B cell (primary cell): ENCODE results near the gene FAM222A. TPM values are rescaled to one million over a fixed set of nuclear protein-coding genes. Genes with fewer than 3 reads are reported as not detected.
A peak's percentile ranks its signal among the peaks of the same experiment; 100 is the strongest.

Source experiments
- ATAC-seq: fragments of 200-7000 bp; cut with Tn5 transposase; one replicate; pipeline ENCODE4 v1.10.0; 2021; ENCODE audit warnings: low read depth, mild to moderate bottlenecking, moderate number of reproducible peaks, moderate library complexity
- CTCF ChIA-PET: fragments of 350-600 bp; sonication (Branson Sonifier 250); formaldehyde crosslinking; loops from one replicate; lab custom pipeline; 2021; ENCODE audit warnings: antibody characterized with exemption, inconsistent platforms; lab: Charles Lee
- POLR2A ChIA-PET: fragments of 350-600 bp; sonication (Branson Sonifier 250); formaldehyde crosslinking; loops from one replicate; lab custom pipeline; 2021; ENCODE audit warnings: antibody characterized with exemption; lab: Charles Lee
- DNase-seq: peaks from one replicate; pipeline ENCODE4 v3.0.0; 2013
- H2AFZ ChIP-seq: 2 replicates; pipeline ENCODE4 v1.6.1; 2012; ENCODE audit warnings: mild to moderate bottlenecking, low read depth, low read length; ENCODE audit not compliant: insufficient read depth, poor library complexity, severe bottlenecking
- H3K27ac ChIP-seq, 2 donors: 1 replicate in 1 of 2; 2 replicates in 1 of 2; pipeline ENCODE4 v1.5.1; 2012 to 2013; ENCODE audit warnings: low read length in 2 of 2, mild to moderate bottlenecking in 2 of 2, moderate library complexity in 1 of 2
- H3K27me3 ChIP-seq, 4 experiments: fragments of 200-600 bp in 1 of 4; sonication (generic) in 1 of 4; replicated peaks in 1 of 4; 1 replicate in 2 of 4; 2 replicates in 2 of 4; pipeline versions ENCODE4 v1.6.1 to v1.7.0; 2013 to 2016; ENCODE audit warnings: low read length in 3 of 4, mild to moderate bottlenecking in 2 of 4, mixed read lengths in 1 of 4, moderate library complexity in 1 of 4; ENCODE audit not compliant: insufficient read depth in 4 of 4, control insufficient read depth in 3 of 4; ENCODE audit errors: control extremely low read depth in 1 of 4
- H3K36me3 ChIP-seq, 2 experiments: replicated peaks in 1 of 2; 1 replicate in 1 of 2; 2 replicates in 1 of 2; pipeline versions ENCODE4 v1.6.1 to v1.7.1; 2013; ENCODE audit warnings: low read length in 1 of 2; ENCODE audit not compliant: insufficient read depth in 2 of 2, control insufficient read depth in 1 of 2; ENCODE audit errors: control extremely low read depth in 1 of 2, extremely low read depth in 1 of 2
- H3K4me1 ChIP-seq, 2 donors: fragments of 200-600 bp in 1 of 2; sonication (generic) in 1 of 2; 1 replicate in 1 of 2; 2 replicates in 1 of 2; pipeline versions ENCODE4 v1.5.1 to v1.6.1; 2013 to 2017; ENCODE audit warnings: low read length in 2 of 2; ENCODE audit not compliant: control insufficient read depth in 2 of 2, insufficient read depth in 2 of 2
- H3K4me2 ChIP-seq: replicated peaks from 2 replicates; pipeline ENCODE3; 2012; ENCODE audit warnings: mild to moderate bottlenecking, low read depth, low read length; ENCODE audit not compliant: poor library complexity, severe bottlenecking
- H3K4me3 ChIP-seq, 5 experiments: fragments of 200-600 bp in 1 of 5; sonication (generic) in 1 of 5; 1 replicate in 3 of 5; 2 replicates in 2 of 5; pipeline versions ENCODE4 v1.5.1 to v1.7.0; 2011 to 2016; ENCODE audit warnings: low read length in 4 of 5, mild to moderate bottlenecking in 4 of 5, low read depth in 2 of 5, control low read depth in 1 of 5, moderate library complexity in 1 of 5; ENCODE audit not compliant: insufficient read depth in 1 of 5; ENCODE audit errors: control extremely low read depth in 1 of 5, extremely low read depth in 1 of 5
- H3K79me2 ChIP-seq: fragments of 200-600 bp; sonication (generic); one replicate; pipeline ENCODE4 v1.6.0; 2016; ENCODE audit warnings: low read length; ENCODE audit not compliant: control insufficient read depth, insufficient read depth
- H3K9ac ChIP-seq: fragments of 200-600 bp; sonication (generic); 2 replicates; pipeline ENCODE4 v1.6.1; 2017; ENCODE audit warnings: mild to moderate bottlenecking, low read length, moderate library complexity
- H3K9me3 ChIP-seq, 3 donors: one replicate each; pipeline versions ENCODE4 v1.6.1 to v1.7.1; 2013; ENCODE audit warnings: low read length in 2 of 3; ENCODE audit not compliant: control insufficient read depth in 2 of 3, insufficient read depth in 1 of 3; ENCODE audit errors: control extremely low read depth in 1 of 3
- H4K20me1 ChIP-seq: 2 replicates; pipeline ENCODE4 v1.6.0; 2012; ENCODE audit warnings: mild to moderate bottlenecking, low read length; ENCODE audit not compliant: insufficient read depth, control insufficient read depth, poor library complexity, severe bottlenecking
- H3K27ac Mint-ChIP-seq: one replicate; pipeline ENCODE4 v1.8.0; 2021; ENCODE audit warnings: mixed read lengths
- H3K27me3 Mint-ChIP-seq: one replicate; pipeline ENCODE4 v1.8.0; 2021; ENCODE audit warnings: mixed read lengths
- H3K4me1 Mint-ChIP-seq: one replicate; pipeline ENCODE4 v1.8.0; 2021; ENCODE audit warnings: mixed read lengths
- H3K4me3 Mint-ChIP-seq: one replicate; pipeline ENCODE4 v1.8.0; 2021; ENCODE audit warnings: mixed read lengths
- H3K9me3 Mint-ChIP-seq: one replicate; pipeline ENCODE4 v1.8.0; 2022; ENCODE audit warnings: mixed read lengths; ENCODE audit not compliant: insufficient read depth
- EZH2 ChIP-seq: IDR thresholded peaks from 2 replicates; pipeline ENCODE4 v1.6.1; 2012; ENCODE audit warnings: borderline replicate concordance, low read depth, mild to moderate bottlenecking, moderate library complexity, low read length; ENCODE audit not compliant: insufficient read depth, poor library complexity, severe bottlenecking
- WGBS: methylation state at CpG from one replicate; pipeline ENCODE4 v1.1.5; 2013; ENCODE audit warnings: missing lambda C conversion rate; ENCODE audit not compliant: insufficient coverage; 5-methylcytosine and 5-hydroxymethylcytosine counted together
- intact Hi-C: fragments of 100-400 bp; cut with micrococcal nuclease; formaldehyde crosslinking; loops from one replicate; pipeline ENCODE4 v1.10.0; 2022
- polyA plus RNA-seq: library from polyadenylated mRNA; depleted of rRNA; stranded (reverse); fragments of >200 nt; gene quantifications from 2 replicates; pipeline ENCODE4 v1.2.3, GENCODE V29; 2012
- total RNA-seq, 2 donors: library from RNA; stranded (reverse); fragments of 120-200 nt in 1 of 2; gene quantifications; 1 replicate in 1 of 2; 2 replicates in 1 of 2; pipeline versions ENCODE4 v1.2.3 to v1.2.4, GENCODE V29; 2013 to 2022
- TF ChIP-seq, protein P1 (sequence below): fragments of 200-600 bp; IDR thresholded peaks from one replicate; pipeline ENCODE4 v1.8.0; 2022; ENCODE audit warnings: antibody characterized with exemption, mild to moderate bottlenecking

The FAM222A gene
- total and polyA plus RNA-seq, 2 donors (not counting 1 experiment from before 2014, with no cell fraction given) = 0.49 to 4.6 TPM

DNA sequence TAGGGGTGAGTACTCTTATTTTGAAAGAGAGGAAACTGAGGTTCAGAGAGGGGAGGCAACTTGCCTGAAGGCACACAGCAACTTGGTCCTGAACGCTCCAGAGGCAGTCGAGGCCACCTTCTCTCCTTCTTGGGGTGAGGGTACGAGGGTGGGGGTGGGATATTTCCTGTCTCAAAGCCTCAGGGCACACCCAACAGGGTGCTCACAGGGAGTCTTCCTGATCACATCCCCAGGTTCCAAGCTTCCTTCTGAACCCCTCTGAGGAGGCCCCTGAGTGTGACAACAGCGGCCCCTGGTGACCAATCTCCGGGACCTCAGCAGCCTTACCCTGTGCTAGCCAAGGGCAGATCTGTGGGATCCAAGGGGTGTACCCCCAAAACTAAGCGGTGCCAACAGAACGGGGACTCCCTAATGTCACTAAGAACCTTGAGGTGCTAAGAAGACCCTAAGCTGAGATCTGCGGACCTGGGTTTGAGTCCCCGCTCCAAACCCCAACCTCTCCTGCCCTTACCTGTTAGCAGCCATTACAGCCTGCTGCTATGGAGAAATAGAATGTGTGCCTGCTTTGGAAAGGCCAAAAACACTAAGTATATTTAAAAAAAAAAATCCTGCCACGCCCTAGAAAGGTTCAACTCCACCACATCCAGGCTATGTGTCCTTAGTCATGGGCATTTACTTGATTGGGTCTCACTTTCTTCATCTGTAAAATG is 61.7 kb downstream of the FAM222A start:
- H3K36me3 ChIP-seq = no peaks in the 10 kb centered on the region

DNA sequence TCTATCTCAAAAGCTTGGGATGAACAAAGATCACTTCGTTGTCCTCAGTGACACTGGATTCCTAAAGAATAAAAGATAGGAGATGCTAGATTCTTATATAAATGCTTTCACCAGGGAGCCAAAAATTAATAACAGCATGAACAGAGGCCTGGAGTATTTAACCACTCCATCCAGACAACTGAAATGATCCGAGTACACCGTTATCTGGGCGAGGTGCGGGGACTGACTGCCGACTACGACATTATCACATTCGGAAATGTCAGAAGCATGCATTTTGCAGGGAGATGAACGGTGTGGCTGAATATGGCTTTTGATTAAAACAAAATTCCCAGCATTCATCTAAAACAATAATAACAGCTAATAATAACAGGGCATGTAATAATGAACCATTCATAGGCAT is 63.0 kb downstream of the FAM222A start:
- CTCF ChIA-PET = interaction anchor here (2.3 to 6.1 kb wide), 3 partner anchors 178 to 349 kb away, joined by 16 to 66 read pairs (median 58); no protein-coding TSS in a partner anchor
- Mint-ChIP-seq H3K4me3 (no peak overlapping the region), H3K4me1 (peaks cover 6% of the 10 kb centered on the region), H3K27ac (no peak overlapping the region), H3K9me3 (no peaks in the 10 kb centered on the region), H3K27me3 (peaks cover 3% of the 10 kb centered on the region)
- H2AFZ ChIP-seq = no peak overlapping the region
- no peaks in the 10 kb centered on the region for H3K36me3 ChIP-seq
- POLR2A ChIA-PET = no interaction called here
- WGBS = 100% methylated on average over 2 of the region's 9 CpGs
- H3K79me2 ChIP-seq = no peaks in the 10 kb centered on the region
- H3K9ac ChIP-seq = no peak overlapping the region
- TF ChIP-seq, protein P1, sequence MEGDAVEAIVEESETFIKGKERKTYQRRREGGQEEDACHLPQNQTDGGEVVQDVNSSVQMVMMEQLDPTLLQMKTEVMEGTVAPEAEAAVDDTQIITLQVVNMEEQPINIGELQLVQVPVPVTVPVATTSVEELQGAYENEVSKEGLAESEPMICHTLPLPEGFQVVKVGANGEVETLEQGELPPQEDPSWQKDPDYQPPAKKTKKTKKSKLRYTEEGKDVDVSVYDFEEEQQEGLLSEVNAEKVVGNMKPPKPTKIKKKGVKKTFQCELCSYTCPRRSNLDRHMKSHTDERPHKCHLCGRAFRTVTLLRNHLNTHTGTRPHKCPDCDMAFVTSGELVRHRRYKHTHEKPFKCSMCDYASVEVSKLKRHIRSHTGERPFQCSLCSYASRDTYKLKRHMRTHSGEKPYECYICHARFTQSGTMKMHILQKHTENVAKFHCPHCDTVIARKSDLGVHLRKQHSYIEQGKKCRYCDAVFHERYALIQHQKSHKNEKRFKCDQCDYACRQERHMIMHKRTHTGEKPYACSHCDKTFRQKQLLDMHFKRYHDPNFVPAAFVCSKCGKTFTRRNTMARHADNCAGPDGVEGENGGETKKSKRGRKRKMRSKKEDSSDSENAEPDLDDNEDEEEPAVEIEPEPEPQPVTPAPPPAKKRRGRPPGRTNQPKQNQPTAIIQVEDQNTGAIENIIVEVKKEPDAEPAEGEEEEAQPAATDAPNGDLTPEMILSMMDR = no peak
- TF ChIP-seq EZH2 = no peak
- no peak overlapping the region for H3K4me3 ChIP-seq
- H3K9me3 ChIP-seq = peaks cover 0 to 13% (median 0%) of the 10 kb centered on the region in 3 donors
- intact Hi-C loops = no loop called here
- H3K4me2 ChIP-seq = no peak overlapping the region
- H4K20me1 ChIP-seq = no peaks in the 10 kb centered on the region
- no peaks in the 10 kb centered on the region for H3K27me3 ChIP-seq
- no peak overlapping the region for H3K27ac ChIP-seq
- ATAC-seq = no peak
- DNase-seq = no peak
- H3K4me1 ChIP-seq = no peaks in the 10 kb centered on the region

More for the DNA sequence above, 61.7 kb downstream of the FAM222A start:
- H3K9me3 Mint-ChIP-seq = no peaks in the 10 kb centered on the region
- H3K4me3 Mint-ChIP-seq = no peak overlapping the region
- H2AFZ ChIP-seq = no peak overlapping the region
- no peak overlapping the region for H3K4me2 ChIP-seq
- no peaks in the 10 kb centered on the region for H4K20me1 ChIP-seq
- H3K4me1 ChIP-seq = no peaks in the 10 kb centered on the region
- intact Hi-C loops = no loop called here
- TF ChIP-seq, protein P1 = peak; percentile 80
- no peak for TF ChIP-seq EZH2
- peak; percentile 77 for ATAC-seq
- peak; percentile 73 for DNase-seq
- H3K4me1 Mint-ChIP-seq = peaks cover 6% of the 10 kb centered on the region
- H3K9ac ChIP-seq = no peak overlapping the region
- no peaks in the 10 kb centered on the region for H3K27me3 ChIP-seq
- WGBS = 4% methylated on average over 4 of the region's 10 CpGs
- peaks cover 3% of the 10 kb centered on the region for H3K27me3 Mint-ChIP-seq
- no peaks in the 10 kb centered on the region for H3K79me2 ChIP-seq
- peaks cover 0 to 9% (median 0%) of the 10 kb centered on the region in 3 donors for H3K9me3 ChIP-seq
- no peak overlapping the region for H3K27ac ChIP-seq
- no peak overlapping the region for H3K27ac Mint-ChIP-seq
- no peak overlapping the region for H3K4me3 ChIP-seq
- POLR2A ChIA-PET = no interaction called here
- CTCF ChIA-PET = interaction anchor here (0.7 to 6.1 kb wide), 12 partner anchors 13 to 347 kb away, joined by 3 to 66 read pairs (median 4); no protein-coding TSS in a partner anchor
